HUES6 (cell line): ENCODE data around the gene INO80.

ENCODE experiments used
- H3K27ac ChIP-seq: 2 replicates; pipeline ENCODE4 v1.7.0; 2013; ENCODE audit warnings: low read depth, mild to moderate bottlenecking, low read length, inconsistent platforms
- H3K27me3 ChIP-seq: 2 replicates; pipeline ENCODE4 v1.6.1; 2013; ENCODE audit warnings: low read length; ENCODE audit not compliant: control insufficient read depth, insufficient read depth
- H3K36me3 ChIP-seq: 2 replicates; pipeline ENCODE4 v1.6.1; 2013; ENCODE audit warnings: low read length; ENCODE audit not compliant: control insufficient read depth, insufficient read depth
- H3K4me1 ChIP-seq: 2 replicates; pipeline ENCODE4 v1.6.1; 2013; ENCODE audit warnings: low read length; ENCODE audit not compliant: control insufficient read depth, insufficient read depth
- H3K4me3 ChIP-seq: 2 replicates; pipeline ENCODE4 v1.5.1; 2013; ENCODE audit warnings: low read depth, low read length
- H3K9ac ChIP-seq: one replicate; pipeline ENCODE4 v1.6.1; 2013; ENCODE audit warnings: mild to moderate bottlenecking, low read length
- H3K9me3 ChIP-seq: 2 replicates; pipeline ENCODE4 v1.6.1; 2013; ENCODE audit warnings: low read depth, low read length; ENCODE audit not compliant: control insufficient read depth, insufficient read depth

The INO80 gene

GRCh38 chr15:40995656-40996055 lies 120.4 kb downstream of the INO80 start:
- Histone ChIP-seq H3K27ac (no peak overlapping the region), H3K9me3 (no peaks in the 10 kb centered on the region), H3K36me3 (peaks cover 68% of the 10 kb centered on the region), H3K4me1 (no peaks in the 10 kb centered on the region), H3K27me3 (no peaks in the 10 kb centered on the region), H3K9ac (no peak overlapping the region), H3K4me3 (no peak overlapping the region)

- Histone ChIP-seq H3K4me1 (no peaks in the 10 kb centered on the region), H3K27ac (no peak overlapping the region), H3K9ac (no peak overlapping the region), H3K36me3 (peaks cover 72% of the 10 kb centered on the region), H3K9me3 (no peaks in the 10 kb centered on the region), H3K4me3 (no peak overlapping the region), H3K27me3 (no peaks in the 10 kb centered on the region)
Observed at GRCh38 chr15:40992825-40993224, 123.3 kb downstream of the INO80 start.

- peaks cover 73% of the 10 kb centered on the region for H3K36me3 ChIP-seq
- no peaks in the 10 kb centered on the region for H3K27me3 ChIP-seq
- H3K9ac ChIP-seq: no peak overlapping the region
- no peaks in the 10 kb centered on the region for H3K4me1 ChIP-seq
- no peak overlapping the region for H3K4me3 ChIP-seq
- no peak overlapping the region for H3K27ac ChIP-seq
- no peaks in the 10 kb centered on the region for H3K9me3 ChIP-seq
Observed at GRCh38 chr15:40992241-40992741, 123.8 kb downstream of the INO80 start.

- Histone ChIP-seq H3K9me3 (no peaks in the 10 kb centered on the region), H3K9ac (no peak overlapping the region), H3K4me1 (no peaks in the 10 kb centered on the region), H3K36me3 (peaks cover 73% of the 10 kb centered on the region), H3K27me3 (no peaks in the 10 kb centered on the region), H3K4me3 (no peak overlapping the region), H3K27ac (no peak overlapping the region)
Observed at GRCh38 chr15:40991355-40991754, 124.7 kb downstream of the INO80 start.

- H3K9me3 ChIP-seq: no peaks in the 10 kb centered on the region
- H3K27ac ChIP-seq: no peak overlapping the region
- H3K4me1 ChIP-seq: no peaks in the 10 kb centered on the region
- no peak overlapping the region for H3K9ac ChIP-seq
- no peaks in the 10 kb centered on the region for H3K27me3 ChIP-seq
- H3K4me3 ChIP-seq: no peak overlapping the region
- peaks cover 74% of the 10 kb centered on the region for H3K36me3 ChIP-seq
Observed at GRCh38 chr15:40990789-40991188, 125.3 kb downstream of the INO80 start.

- no peak overlapping the region for H3K4me3 ChIP-seq
- peaks cover 74% of the 10 kb centered on the region for H3K36me3 ChIP-seq
- no peaks in the 10 kb centered on the region for H3K27me3 ChIP-seq
- H3K9ac ChIP-seq: no peak overlapping the region
- no peaks in the 10 kb centered on the region for H3K9me3 ChIP-seq
- no peaks in the 10 kb centered on the region for H3K4me1 ChIP-seq
- H3K27ac ChIP-seq: no peak overlapping the region
Observed at GRCh38 chr15:40990080-40990479, 126.0 kb downstream of the INO80 start.

GRCh38 chr15:40988156-40988555 lies 127.9 kb downstream of the INO80 start:
- Histone ChIP-seq H3K4me3 (no peak overlapping the region), H3K4me1 (no peaks in the 10 kb centered on the region), H3K27ac (no peak overlapping the region), H3K9ac (no peak overlapping the region), H3K27me3 (no peaks in the 10 kb centered on the region), H3K9me3 (no peaks in the 10 kb centered on the region), H3K36me3 (peaks cover 82% of the 10 kb centered on the region)

GRCh38 chr15:40986820-40987219 lies 129.3 kb downstream of the INO80 start:
- Histone ChIP-seq H3K4me3 (no peak overlapping the region), H3K36me3 (peaks cover 88% of the 10 kb centered on the region), H3K27me3 (no peaks in the 10 kb centered on the region), H3K27ac (no peak overlapping the region), H3K4me1 (no peaks in the 10 kb centered on the region), H3K9ac (no peak overlapping the region), H3K9me3 (no peaks in the 10 kb centered on the region)

- H3K36me3 ChIP-seq: peaks cover 89% of the 10 kb centered on the region
- no peaks in the 10 kb centered on the region for H3K4me1 ChIP-seq
- no peak overlapping the region for H3K4me3 ChIP-seq
- H3K27me3 ChIP-seq: no peaks in the 10 kb centered on the region
- H3K27ac ChIP-seq: no peak overlapping the region
- no peaks in the 10 kb centered on the region for H3K9me3 ChIP-seq
- H3K9ac ChIP-seq: no peak overlapping the region
Observed at GRCh38 chr15:40985541-40986330, 130.3 kb downstream of the INO80 start.

GRCh38 chr15:40984964-40985363 lies 131.1 kb downstream of the INO80 start:
- H3K4me3 ChIP-seq: no peak overlapping the region
- H3K9me3 ChIP-seq: no peaks in the 10 kb centered on the region
- peaks cover 91% of the 10 kb centered on the region for H3K36me3 ChIP-seq
- H3K9ac ChIP-seq: no peak overlapping the region
- no peaks in the 10 kb centered on the region for H3K4me1 ChIP-seq
- H3K27ac ChIP-seq: no peak overlapping the region
- H3K27me3 ChIP-seq: no peaks in the 10 kb centered on the region

GRCh38 chr15:40984406-40984805 lies 131.7 kb downstream of the INO80 start:
- H3K27me3 ChIP-seq: no peaks in the 10 kb centered on the region
- no peak overlapping the region for H3K4me3 ChIP-seq
- H3K36me3 ChIP-seq: peaks cover 96% of the 10 kb centered on the region
- no peak overlapping the region for H3K27ac ChIP-seq
- H3K9ac ChIP-seq: no peak overlapping the region
- no peaks in the 10 kb centered on the region for H3K9me3 ChIP-seq
- no peaks in the 10 kb centered on the region for H3K4me1 ChIP-seq
